Thoracic aorta (tissue), 2 donors: ENCODE data around the gene LITAFD. TPM values are rescaled to one million over a fixed set of nuclear protein-coding genes. Genes with fewer than 3 reads are reported as not detected.
"Not testable (repeated sequence)": the region's sequence is repeated elsewhere in the genome, so short reads cannot be mapped to it uniquely, and the experiment has no call there.

ENCODE experiments used
- ATAC-seq: fragments of 150-250 bp; one replicate; pipeline ENCODE4 v1.8.0; 2017; ENCODE audit warnings: low read depth; ENCODE audit not compliant: insufficient number of reproducible peaks, low FRiP score
- DNase-seq: peaks from one replicate; pipeline ENCODE4 v3.0.0-alpha.2; 2020; ENCODE audit warnings: low spot score
- H3K27ac ChIP-seq, 2 donors: fragments of 200-600 bp; sonication (generic); 1 replicate in 1 of 2; 2 replicates in 1 of 2; pipeline ENCODE4 v1.5.1; 2016; ENCODE audit warnings: mild to moderate bottlenecking in 2 of 2, moderate library complexity in 2 of 2
- H3K27me3 ChIP-seq: fragments of 200-600 bp; sonication (generic); replicated peaks from 2 replicates; pipeline ENCODE4 v1.6.0; 2016; ENCODE audit warnings: mild to moderate bottlenecking; ENCODE audit not compliant: insufficient read depth
- H3K36me3 ChIP-seq: fragments of 200-600 bp; sonication (generic); one replicate; pipeline ENCODE4 v1.5.1; 2016
- H3K4me1 ChIP-seq, 2 donors: fragments of 200-600 bp; sonication (generic); 1 replicate in 1 of 2; 2 replicates in 1 of 2; pipeline versions ENCODE4 v1.5.1 to v1.6.0; 2016; ENCODE audit warnings: low read depth in 2 of 2, mild to moderate bottlenecking in 1 of 2; ENCODE audit not compliant: control insufficient read depth in 1 of 2
- H3K4me3 ChIP-seq: fragments of 200-600 bp; sonication (generic); 2 replicates; pipeline ENCODE4 v1.5.1; 2016; ENCODE audit warnings: mild to moderate bottlenecking
- H3K9me3 ChIP-seq: fragments of 200-600 bp; sonication (generic); 2 replicates; pipeline ENCODE4 v1.5.1; 2016
- CTCF ChIP-seq: fragments of 200-600 bp; sonication (generic); IDR thresholded peaks from one replicate; pipeline ENCODE4 v1.5.1; 2019; ENCODE audit warnings: antibody characterized with exemption
- total RNA-seq, 2 donors: library from RNA; depleted of rRNA; stranded (reverse); fragments of >200 nt; gene quantifications; one replicate each; pipeline versions ENCODE4 v1.1.0 to v1.2.3, GENCODE V29; 2016

The LITAFD gene
- total RNA-seq, 2 donors from 2014 or later = not detected

- Histone ChIP-seq H3K36me3 (peaks cover 38% of the 10 kb centered on the region), H3K27me3 (no peaks in the 10 kb centered on the region), H3K27ac (no peak overlapping the region), H3K4me1 (no peaks in the 10 kb centered on the region), H3K4me3 (no peak overlapping the region), H3K9me3 (no peaks in the 10 kb centered on the region)
- no peak for ATAC-seq
- no peak for TF ChIP-seq CTCF
- no peak for DNase-seq
These were observed 34.5 kb downstream of the LITAFD start for GRCh38 chr16:8916541-8917225.

GRCh38 chr16:8917336-8917735 lies 35.2 kb downstream of the LITAFD start:
- not testable (repeated sequence) for H3K4me3 ChIP-seq, H3K9me3 ChIP-seq, H3K27ac ChIP-seq, DNase-seq, H3K27me3 ChIP-seq, ATAC-seq, H3K4me1 ChIP-seq
- peaks cover 34% of the 10 kb centered on the region for H3K36me3 ChIP-seq

- Histone ChIP-seq H3K27ac (no peak overlapping the region), H3K27me3 (no peaks in the 10 kb centered on the region), H3K9me3 (no peaks in the 10 kb centered on the region), H3K36me3 (peaks cover 37% of the 10 kb centered on the region), H3K4me1 (peaks cover 0 to 3% of the 10 kb centered on the region in 2 donors), H3K4me3 (no peak overlapping the region)
- TF ChIP-seq CTCF = no peak
- DNase-seq = no peak
- ATAC-seq = no peak
These were observed 37.2 kb downstream of the LITAFD start for GRCh38 chr16:8919089-8919933.

GRCh38 chr16:8919934-8920462 lies 37.8 kb downstream of the LITAFD start:
- Histone ChIP-seq H3K27ac (no peak overlapping the region), H3K4me3 (no peak overlapping the region), H3K4me1 (peaks cover 0 to 7% of the 10 kb centered on the region in 2 donors), H3K27me3 (no peaks in the 10 kb centered on the region), H3K9me3 (no peaks in the 10 kb centered on the region), H3K36me3 (peaks cover 32% of the 10 kb centered on the region)
- TF ChIP-seq CTCF = no peak
- DNase-seq (no peak), ATAC-seq (no peak)

- no peak for TF ChIP-seq CTCF
- H3K36me3 ChIP-seq = peaks cover 29% of the 10 kb centered on the region
- no peak for ATAC-seq
These were observed 38.6 kb downstream of the LITAFD start for GRCh38 chr16:8920645-8921346.

More at GRCh38 chr16:8920645-8921346, 38.6 kb downstream of the LITAFD start:
- no peak overlapping the region for H3K4me3 ChIP-seq
- H3K27me3 ChIP-seq = no peaks in the 10 kb centered on the region
- H3K4me1 ChIP-seq = peaks cover 0 to 7% of the 10 kb centered on the region in 2 donors
- no peaks in the 10 kb centered on the region for H3K9me3 ChIP-seq
- H3K27ac ChIP-seq = no peak overlapping the region
- no peak for DNase-seq
